Spleen (tissue), 7 donors: Measurements from ENCODE around the gene CNKSR2.

Experiments
- POLR2A ChIP-seq, 3 donors: fragments of 450-650 bp; IDR thresholded peaks; one replicate each; pipeline ENCODE4 v1.5.1; 2017; ENCODE audit warnings: antibody characterized with exemption in 3 of 3, mild to moderate bottlenecking in 1 of 3
- POLR2AphosphoS5 ChIP-seq, 3 donors: sonication (generic); formaldehyde crosslinking; IDR thresholded peaks; one replicate each; pipeline ENCODE4 v1.5.1; 2017; ENCODE audit warnings: antibody characterized with exemption in 3 of 3
- TF ChIP-seq, protein P1 (sequence below), 11 experiments: fragments of 200-600 bp in 7 of 11; fragments of 450-650 bp in 4 of 11; sonication (generic) in 4 of 11; IDR thresholded peaks in 8 of 11; conservative IDR thresholded peaks in 3 of 11; 1 replicate in 7 of 11; 2 replicates in 4 of 11; pipeline versions ENCODE4 v1.4.0 to v1.8.0; 2016 to 2021; ENCODE audit warnings: antibody characterized with exemption in 11 of 11, inconsistent platforms in 4 of 11, mild to moderate bottlenecking in 1 of 11
- donor health status: DM: no; HTN: no; CAD: no; lungs with moderate emphysema.
- donor health status: DM: no; HTN: no; CAD: no.
- donor health status: DM: no; HTN: no; CAD: no.

DNA sequence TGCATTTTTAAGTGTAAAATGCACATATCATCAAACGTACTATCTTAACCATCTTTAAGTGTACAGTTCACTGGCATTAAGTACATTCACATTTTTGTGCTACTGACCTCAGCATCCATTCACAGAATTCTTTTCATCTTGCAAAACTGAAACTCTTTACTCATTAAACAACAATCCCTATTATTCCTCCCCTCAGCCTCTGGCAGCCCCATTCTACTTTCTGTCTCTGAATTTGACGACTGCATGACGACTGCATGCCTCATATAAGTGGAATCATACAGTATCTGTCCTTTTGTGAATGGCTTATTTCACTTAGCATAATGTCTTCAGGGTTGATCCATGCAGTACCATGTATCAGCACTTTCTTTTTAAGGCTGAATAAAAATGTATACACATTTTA is 38.7 kb downstream of the CNKSR2 start:
- TF ChIP-seq POLR2A (IDR thresholded peaks at IDR 0.05), result no peak
- TF ChIP-seq, protein P1, sequence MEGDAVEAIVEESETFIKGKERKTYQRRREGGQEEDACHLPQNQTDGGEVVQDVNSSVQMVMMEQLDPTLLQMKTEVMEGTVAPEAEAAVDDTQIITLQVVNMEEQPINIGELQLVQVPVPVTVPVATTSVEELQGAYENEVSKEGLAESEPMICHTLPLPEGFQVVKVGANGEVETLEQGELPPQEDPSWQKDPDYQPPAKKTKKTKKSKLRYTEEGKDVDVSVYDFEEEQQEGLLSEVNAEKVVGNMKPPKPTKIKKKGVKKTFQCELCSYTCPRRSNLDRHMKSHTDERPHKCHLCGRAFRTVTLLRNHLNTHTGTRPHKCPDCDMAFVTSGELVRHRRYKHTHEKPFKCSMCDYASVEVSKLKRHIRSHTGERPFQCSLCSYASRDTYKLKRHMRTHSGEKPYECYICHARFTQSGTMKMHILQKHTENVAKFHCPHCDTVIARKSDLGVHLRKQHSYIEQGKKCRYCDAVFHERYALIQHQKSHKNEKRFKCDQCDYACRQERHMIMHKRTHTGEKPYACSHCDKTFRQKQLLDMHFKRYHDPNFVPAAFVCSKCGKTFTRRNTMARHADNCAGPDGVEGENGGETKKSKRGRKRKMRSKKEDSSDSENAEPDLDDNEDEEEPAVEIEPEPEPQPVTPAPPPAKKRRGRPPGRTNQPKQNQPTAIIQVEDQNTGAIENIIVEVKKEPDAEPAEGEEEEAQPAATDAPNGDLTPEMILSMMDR (IDR thresholded peaks at IDR 0.05 in 8 of 11, conservative IDR thresholded peaks at IDR 0.05 in 3 of 11), result no peak
- TF ChIP-seq POLR2AphosphoS5 (IDR thresholded peaks at IDR 0.05), result no peak
